NCI-H1105 (cell line): ENCODE data around the gene IGSF8.
"Not testable (repeated sequence)": the region's sequence is repeated elsewhere in the genome, so short reads cannot be mapped to it uniquely, and the experiment has no call there.

Source experiments
- DNase-seq: peaks from one replicate; lab custom pipeline; 2025; lab: John Stamatoyannopoulos, UW

IGSF8 gene

DNA sequence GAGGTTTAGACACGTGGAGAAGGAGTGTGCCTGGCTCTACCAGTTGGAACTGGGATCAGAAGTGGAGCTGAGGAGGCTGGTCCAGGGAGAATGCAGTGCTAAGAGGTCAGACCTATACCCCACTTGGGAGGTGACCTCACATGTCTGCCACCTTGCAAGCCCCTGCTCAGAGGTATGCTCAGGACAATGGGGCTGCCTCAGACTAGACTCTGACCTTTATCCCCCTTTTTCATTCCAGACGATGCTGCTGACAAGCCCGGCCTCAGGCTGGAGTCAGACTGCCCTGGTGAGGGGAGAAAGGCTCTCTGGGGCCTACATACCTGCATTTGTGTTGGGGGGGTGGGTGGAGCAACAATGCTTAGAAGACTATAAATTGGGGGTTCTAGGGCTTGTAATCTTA lies 33.7 kb downstream of the IGSF8 start:
- no peak for DNase-seq

- no peak for DNase-seq
Observed at GRCh38 chr1:160064164-160064563, 34.3 kb downstream of the IGSF8 start.

- DNase-seq, result no peak
Observed at GRCh38 chr1:160063176-160063575, 35.2 kb downstream of the IGSF8 start.

DNA sequence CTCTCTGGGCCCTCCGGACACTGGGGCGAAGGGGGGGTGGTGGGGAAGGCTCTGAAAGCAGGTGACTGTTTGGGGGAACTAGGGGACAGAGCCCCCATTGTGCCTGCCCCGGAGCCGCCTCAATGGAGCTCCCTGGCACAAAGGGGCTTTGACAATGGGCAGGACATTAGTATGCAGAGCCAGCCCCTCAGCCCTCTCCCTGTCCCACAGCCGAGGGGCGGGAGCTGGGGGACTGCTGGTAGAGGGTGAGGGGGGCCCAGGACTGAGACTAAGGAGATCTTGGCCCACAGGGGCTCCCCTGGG lies 36.2 kb downstream of the IGSF8 start:
- no peak for DNase-seq

GRCh38 chr1:160061369-160062229 lies 36.8 kb downstream of the IGSF8 start:
- DNase-seq, result no peak

GRCh38 chr1:160058087-160058486 lies 40.3 kb downstream of the IGSF8 start:
- DNase-seq, result no peak

GRCh38 chr1:160056648-160057169 lies 41.7 kb downstream of the IGSF8 start:
- no peak for DNase-seq

GRCh38 chr1:160053548-160054365 lies 44.7 kb downstream of the IGSF8 start:
- no peak for DNase-seq

- DNase-seq, result no peak
Observed at GRCh38 chr1:160052936-160053335, 45.5 kb downstream of the IGSF8 start.

DNA sequence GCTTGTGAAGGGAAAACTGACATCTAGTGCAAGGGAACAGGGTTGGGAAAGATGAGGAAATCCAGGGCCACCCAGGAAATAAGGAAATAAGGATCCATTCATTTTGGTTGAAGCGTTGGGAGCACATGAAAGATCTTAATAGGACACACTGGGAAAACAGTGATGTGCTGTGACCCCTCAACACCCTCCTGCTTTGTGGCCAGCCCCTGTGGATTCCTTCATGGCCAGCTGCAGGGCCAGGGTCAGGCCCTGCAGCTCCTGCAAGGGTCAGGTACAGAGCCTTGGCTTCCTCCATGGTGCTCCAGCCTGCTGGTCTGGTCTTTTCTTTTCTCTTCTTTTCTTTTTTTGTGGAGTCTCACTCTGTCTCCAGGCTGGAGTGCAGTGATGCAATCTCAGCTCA lies 47.8 kb downstream of the IGSF8 start:
- DNase-seq, result no peak

GRCh38 chr1:160050182-160050581 lies 48.2 kb downstream of the IGSF8 start:
- DNase-seq, result not testable (repeated sequence)

GRCh38 chr1:160049101-160049500 lies 49.3 kb downstream of the IGSF8 start:
- no peak for DNase-seq

DNA sequence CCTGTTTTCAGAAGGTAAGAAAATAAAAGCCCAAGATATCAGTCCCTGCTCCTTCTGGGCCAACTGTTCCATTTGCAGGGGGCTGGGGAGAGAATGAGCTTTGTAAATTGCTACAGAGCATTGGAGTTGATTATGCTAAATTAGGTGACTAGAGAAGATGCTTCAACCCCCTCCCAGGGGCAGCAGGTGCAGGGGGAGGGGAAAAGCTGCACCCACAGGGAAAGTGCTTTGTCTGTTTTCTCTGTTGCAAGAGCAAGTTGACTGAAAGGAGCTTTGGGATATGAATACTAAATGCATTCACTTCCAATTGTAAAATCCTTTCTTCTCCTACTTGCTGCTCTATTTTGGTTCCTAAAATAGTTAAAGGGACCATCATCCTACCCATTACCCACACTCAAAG lies 50.1 kb downstream of the IGSF8 start:
- DNase-seq, result no peak

GRCh38 chr1:160047111-160047991 lies 51.1 kb downstream of the IGSF8 start:
- no peak for DNase-seq

DNA sequence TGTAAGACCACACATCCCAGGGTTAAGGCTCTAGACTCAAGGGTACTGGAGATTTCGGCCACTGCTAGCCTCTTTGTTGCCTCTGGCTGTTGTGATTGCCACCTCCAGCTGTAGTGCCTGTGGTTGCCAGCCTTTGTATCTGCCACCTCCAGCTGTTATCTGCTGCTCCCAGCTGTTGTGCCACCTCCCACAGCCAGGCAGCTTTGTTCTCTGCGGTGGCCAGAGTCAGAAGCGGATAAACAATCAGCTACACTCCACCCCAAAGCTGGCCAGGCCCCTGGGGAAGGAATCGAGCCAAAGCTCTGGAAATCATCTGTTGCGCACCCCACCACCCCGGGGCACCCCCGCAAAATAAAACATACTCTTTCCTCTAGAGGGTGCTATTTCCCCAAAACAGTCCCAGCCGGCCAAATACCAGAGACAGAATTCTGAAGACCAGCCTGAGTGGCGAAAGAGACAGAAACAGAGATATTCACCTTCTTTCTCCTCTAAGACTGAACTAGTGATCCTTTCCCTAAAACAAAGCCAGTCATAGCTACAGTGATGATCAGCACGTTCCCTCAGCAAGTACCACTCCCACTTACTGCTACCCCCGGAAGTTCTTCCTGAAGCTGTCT lies 51.8 kb downstream of the IGSF8 start:
- DNase-seq, result no peak

DNA sequence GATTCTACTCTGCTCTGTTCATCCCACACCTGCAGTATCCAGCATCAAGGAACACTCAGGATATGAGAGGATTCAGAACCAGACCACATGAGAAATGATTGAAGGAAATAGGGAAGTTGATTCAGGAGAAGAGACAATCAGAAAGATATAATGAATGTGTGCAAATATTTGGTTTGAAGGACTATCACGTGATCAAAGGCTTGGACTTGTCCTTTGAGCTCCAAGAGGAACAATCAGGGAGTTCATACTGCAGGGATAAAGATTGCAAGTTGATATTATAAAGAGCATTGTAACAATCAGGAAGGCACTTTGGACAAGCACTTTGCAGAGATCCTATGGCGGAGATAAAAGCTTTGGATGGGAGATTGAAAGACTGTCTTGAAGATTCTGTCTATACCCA lies 52.8 kb downstream of the IGSF8 start:
- DNase-seq, result no peak

DNA sequence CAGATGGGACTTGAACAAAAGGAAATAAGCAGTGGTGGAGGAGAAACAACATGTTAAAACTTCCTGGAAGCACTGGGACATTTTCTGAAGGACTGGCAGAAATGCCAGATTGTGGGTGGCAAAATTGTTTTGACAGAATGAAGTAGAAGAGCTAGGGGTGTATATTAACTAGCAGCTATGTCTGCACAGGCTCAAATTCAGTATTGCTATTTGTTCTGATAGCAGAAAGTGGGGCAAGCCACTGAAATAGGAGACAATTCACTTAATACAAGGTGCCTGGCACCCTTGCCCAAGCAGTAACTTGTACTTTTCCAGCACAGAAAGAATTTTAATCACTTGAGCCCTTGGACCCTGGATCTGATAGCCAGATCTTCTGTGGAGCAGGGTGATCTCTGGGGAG lies 54.9 kb downstream of the IGSF8 start:
- no peak for DNase-seq
